Brain microvascular endothelial cell (primary cell): ENCODE measurements around the gene KCNH1.

Source experiments
- DNase-seq: peaks from one replicate; pipeline ENCODE4 v3.0.0-alpha.2; 2020
- H3K27ac ChIP-seq: fragments of 250-450 bp; sonication (Bioruptor Pico); 2 replicates; pipeline ENCODE4 v1.5.1; 2020; ENCODE audit warnings: mild to moderate bottlenecking, moderate library complexity
- H3K27me3 ChIP-seq: fragments of 250-450 bp; sonication (Bioruptor Pico); replicated peaks from 2 replicates; pipeline ENCODE4 v1.5.1; 2020; ENCODE audit warnings: mild to moderate bottlenecking
- H3K36me3 ChIP-seq: fragments of 250-450 bp; sonication (Bioruptor Pico); replicated peaks from 2 replicates; pipeline ENCODE4 v1.5.1; 2020; ENCODE audit warnings: mild to moderate bottlenecking
- H3K4me3 ChIP-seq: 2 replicates; pipeline ENCODE4 v1.5.1; 2011; ENCODE audit warnings: low read depth, mild to moderate bottlenecking, control low read depth, low read length, moderate library complexity
- in situ Hi-C: cut with HindIII; loops from 2 replicates; pipeline ENCODE4 v1.10.0; 2017; ENCODE audit warnings: low sequenced_read_pairs, low pct_ligation_motif_present
- TF ChIP-seq, protein P1 (sequence below): IDR thresholded peaks from 2 replicates; pipeline ENCODE4 v1.5.1; 2011; ENCODE audit warnings: low read depth, mild to moderate bottlenecking, moderate library complexity, low read length, control low read depth, inconsistent platforms; ENCODE audit errors: missing control alignments

Gene KCNH1

DNA sequence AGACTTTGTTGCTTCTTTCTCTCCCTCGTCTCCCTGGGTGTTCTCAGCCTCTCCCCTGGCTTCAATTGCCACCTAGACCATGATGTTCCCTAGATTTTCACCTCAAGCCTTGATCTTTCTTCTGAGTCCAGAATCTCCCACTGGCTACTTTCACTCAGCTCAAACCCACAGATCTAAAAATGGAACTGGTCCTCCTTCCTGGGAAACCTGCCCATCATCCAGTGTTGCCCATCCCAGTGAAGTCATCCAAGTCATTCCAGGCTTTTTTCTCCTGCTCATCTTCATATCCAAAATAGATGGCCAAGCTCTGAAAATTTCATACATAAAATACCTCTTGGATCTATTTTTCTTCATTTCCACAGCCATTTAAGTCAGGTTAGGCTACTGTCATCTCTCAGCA is 347.4 kb downstream of the KCNH1 start:
- in situ Hi-C loops, result no loop called here
- no peak overlapping the region for H3K4me3 ChIP-seq

DNA sequence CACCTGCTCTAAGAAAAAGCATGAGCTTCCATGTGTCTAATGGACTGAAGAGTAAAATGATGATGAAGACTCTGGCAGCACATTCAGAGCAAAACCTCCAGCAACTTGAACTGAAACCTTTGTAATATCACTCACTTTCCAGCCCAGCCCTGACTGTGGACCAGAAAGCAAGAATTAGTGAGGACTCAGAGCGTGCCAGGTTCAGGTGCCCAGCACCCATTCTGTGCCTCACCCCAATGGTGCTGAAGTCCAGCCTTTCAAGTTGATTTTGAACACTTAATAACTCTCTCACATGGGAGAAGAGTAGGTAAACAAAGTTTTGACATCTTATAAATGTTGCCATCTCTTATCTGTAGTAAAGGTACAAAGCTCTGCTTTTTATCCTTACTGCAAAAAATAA is 350.0 kb downstream of the KCNH1 start:
- no peaks in the 10 kb centered on the region for H3K27me3 ChIP-seq
- in situ Hi-C loops, result no loop called here
- no peaks in the 10 kb centered on the region for H3K36me3 ChIP-seq
- H3K27ac ChIP-seq, result no peak overlapping the region
- no peak overlapping the region for H3K4me3 ChIP-seq
- TF ChIP-seq, protein P1, sequence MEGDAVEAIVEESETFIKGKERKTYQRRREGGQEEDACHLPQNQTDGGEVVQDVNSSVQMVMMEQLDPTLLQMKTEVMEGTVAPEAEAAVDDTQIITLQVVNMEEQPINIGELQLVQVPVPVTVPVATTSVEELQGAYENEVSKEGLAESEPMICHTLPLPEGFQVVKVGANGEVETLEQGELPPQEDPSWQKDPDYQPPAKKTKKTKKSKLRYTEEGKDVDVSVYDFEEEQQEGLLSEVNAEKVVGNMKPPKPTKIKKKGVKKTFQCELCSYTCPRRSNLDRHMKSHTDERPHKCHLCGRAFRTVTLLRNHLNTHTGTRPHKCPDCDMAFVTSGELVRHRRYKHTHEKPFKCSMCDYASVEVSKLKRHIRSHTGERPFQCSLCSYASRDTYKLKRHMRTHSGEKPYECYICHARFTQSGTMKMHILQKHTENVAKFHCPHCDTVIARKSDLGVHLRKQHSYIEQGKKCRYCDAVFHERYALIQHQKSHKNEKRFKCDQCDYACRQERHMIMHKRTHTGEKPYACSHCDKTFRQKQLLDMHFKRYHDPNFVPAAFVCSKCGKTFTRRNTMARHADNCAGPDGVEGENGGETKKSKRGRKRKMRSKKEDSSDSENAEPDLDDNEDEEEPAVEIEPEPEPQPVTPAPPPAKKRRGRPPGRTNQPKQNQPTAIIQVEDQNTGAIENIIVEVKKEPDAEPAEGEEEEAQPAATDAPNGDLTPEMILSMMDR, result no peak
- no peak for DNase-seq

More for the DNA sequence above, 347.4 kb downstream of the KCNH1 start:
- Histone ChIP-seq H3K27me3 (no peaks in the 10 kb centered on the region), H3K36me3 (no peaks in the 10 kb centered on the region), H3K27ac (no peak overlapping the region)
- DNase-seq, result no peak
- TF ChIP-seq, protein P1, result no peak

DNA sequence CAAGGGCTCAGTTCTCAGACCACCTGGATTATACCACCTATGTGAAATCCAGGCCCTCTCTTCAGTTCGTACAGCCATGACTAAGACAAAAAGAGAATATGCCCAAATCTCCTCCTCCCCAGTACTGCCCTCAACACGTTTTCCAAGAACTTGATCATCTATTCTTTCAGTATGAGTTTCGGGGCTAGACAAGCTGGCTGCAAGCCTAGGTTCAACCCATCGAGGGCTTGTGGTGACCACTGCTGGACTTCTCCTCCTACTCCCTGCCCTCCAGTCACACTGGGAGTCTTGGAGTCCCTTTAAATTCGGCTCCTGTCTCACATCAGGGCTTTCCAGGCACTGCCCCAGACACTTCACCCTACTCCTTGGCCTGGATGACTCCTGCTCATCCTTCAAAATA is 352.3 kb downstream of the KCNH1 start:
- TF ChIP-seq, protein P1, result no peak
- in situ Hi-C loops, result no loop called here
- Histone ChIP-seq H3K36me3 (no peaks in the 10 kb centered on the region), H3K27ac (no peak overlapping the region), H3K27me3 (no peaks in the 10 kb centered on the region), H3K4me3 (no peak overlapping the region)
- no peak for DNase-seq

DNA sequence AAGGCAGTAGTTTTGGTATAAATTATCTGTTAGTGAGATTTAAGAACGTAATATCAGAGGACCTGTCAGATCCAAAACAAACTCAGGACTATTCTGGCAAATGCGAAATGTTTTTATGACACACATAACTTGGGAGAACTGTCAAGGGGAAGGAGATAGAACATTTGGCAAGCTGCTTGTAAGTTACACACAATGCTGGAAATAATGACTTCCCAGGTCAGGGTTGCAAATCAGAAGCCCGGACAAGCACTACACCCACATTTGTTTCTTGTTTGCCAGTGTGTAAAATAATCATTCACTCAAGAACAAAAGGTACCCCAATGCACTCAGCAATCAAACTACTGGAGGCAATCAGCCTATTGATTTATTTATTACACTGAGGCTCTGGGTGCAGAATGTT is 354.7 kb downstream of the KCNH1 start:
- Histone ChIP-seq H3K36me3 (no peaks in the 10 kb centered on the region), H3K27me3 (no peaks in the 10 kb centered on the region), H3K4me3 (no peak overlapping the region), H3K27ac (no peak overlapping the region)
- DNase-seq, result no peak
- in situ Hi-C loops, result no loop called here
- TF ChIP-seq, protein P1, result no peak

DNA sequence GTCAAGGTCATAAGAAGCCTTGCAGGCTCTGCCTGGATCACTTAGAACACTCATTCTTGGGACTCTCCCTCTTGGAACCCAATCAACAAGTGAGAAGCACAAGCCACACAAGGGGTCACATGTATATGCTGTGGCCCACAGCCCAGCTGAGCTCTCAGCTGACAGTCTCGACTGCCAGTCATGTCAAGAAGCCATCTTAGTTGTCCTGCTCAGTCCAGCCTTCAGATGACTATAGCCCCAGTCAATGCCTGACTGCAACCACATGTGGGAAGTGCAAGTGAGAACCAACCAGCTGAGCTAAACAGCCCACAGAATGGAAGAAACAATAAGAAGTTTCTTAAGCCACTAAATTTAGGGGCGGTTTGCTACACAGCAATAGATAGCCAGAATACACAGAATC is 356.0 kb downstream of the KCNH1 start:
- Histone ChIP-seq H3K27me3 (no peaks in the 10 kb centered on the region), H3K4me3 (no peak overlapping the region), H3K27ac (no peak overlapping the region), H3K36me3 (no peaks in the 10 kb centered on the region)
- TF ChIP-seq, protein P1, result no peak
- DNase-seq, result no peak
- in situ Hi-C loops, result no loop called here

DNA sequence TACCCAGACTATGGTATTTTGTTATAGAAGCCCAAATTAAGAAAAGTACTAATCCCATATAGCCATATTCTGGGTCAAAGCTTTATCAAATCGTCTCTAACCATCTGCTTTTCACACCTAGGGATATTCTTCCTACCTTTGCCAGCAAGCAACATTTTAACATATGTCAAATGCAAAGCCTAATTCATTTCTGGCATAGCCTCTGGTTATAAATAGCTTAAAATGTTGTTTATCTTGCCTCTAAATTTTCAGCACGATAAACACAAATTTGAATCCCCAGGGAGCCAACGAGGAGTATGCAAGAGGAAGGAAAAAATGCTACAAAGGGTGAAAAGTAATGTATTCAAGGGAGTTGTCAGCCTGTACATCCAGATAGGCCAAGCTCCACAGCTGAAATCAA is 357.2 kb downstream of the KCNH1 start:
- no peak overlapping the region for H3K27ac ChIP-seq
- in situ Hi-C loops, result no loop called here
- TF ChIP-seq, protein P1, result no peak

More for the DNA sequence above, 357.2 kb downstream of the KCNH1 start:
- no peaks in the 10 kb centered on the region for H3K27me3 ChIP-seq
- no peaks in the 10 kb centered on the region for H3K36me3 ChIP-seq
- H3K4me3 ChIP-seq, result no peak overlapping the region
- no peak for DNase-seq
